GM12878 (cell line): ENCODE measurements around the gene NTN1. TPM values are rescaled to one million over a fixed set of nuclear protein-coding genes. Genes with fewer than 3 reads are reported as not detected.

ENCODE experiments used
- ATAC-seq: fragments of 200-7000 bp; cut with Tn5 transposase; 3 replicates; pipeline ENCODE4 v1.9.1; 2020; ENCODE audit warnings: mild to moderate bottlenecking, moderate library complexity
- BruUV-seq: library from RNA; stranded (reverse); fragments of 400-500 nt; replicated peaks from 2 replicates; lab custom pipeline; 2021; lab: Mats Ljungman, UMichigan
- CTCF ChIA-PET: fragments of 300-600 bp; sonication (Branson Sonifier 250); formaldehyde crosslinking; extraction: SDS; loops from one replicate; lab custom pipeline; 2021; ENCODE audit warnings: inconsistent platforms; lab: Yijun Ruan, JAX
- POLR2A ChIA-PET: fragments of 350-600 bp; formaldehyde crosslinking; extraction: SDS; loops from one replicate; lab custom pipeline; 2021; ENCODE audit warnings: inconsistent platforms; lab: Charles Lee
- RAD21 ChIA-PET: fragments of 300-600 bp; sonication (Branson Sonifier 250); formaldehyde crosslinking; loops from one replicate; lab custom pipeline; 2023; ENCODE audit warnings: antibody characterized with exemption; ENCODE audit not compliant: unreplicated experiment; lab: Charles Lee
- SMC1A ChIA-PET: fragments of 300-600 bp; sonication (Branson Sonifier 250); formaldehyde crosslinking; loops from one replicate; lab custom pipeline; 2023; ENCODE audit not compliant: unreplicated experiment, uncharacterized antibody; lab: Charles Lee
- DNase-seq: peaks from one replicate; pipeline ENCODE4 v3.0.0-alpha.2; 2011; ENCODE audit warnings: low read depth, low spot score
- FAIRE-seq: peaks from 3 replicates; lab custom pipeline; 2011; peaks lifted over from hg19 to GRCh38; lab: Jason Lieb, UNC
- H2AFZ ChIP-seq: 2 replicates; pipeline ENCODE4 v1.6.0; 2011; ENCODE audit warnings: low read depth, low read length, control low read depth; ENCODE audit not compliant: control insufficient read depth
- H3K27ac ChIP-seq: 2 replicates; pipeline ENCODE4 v1.5.1; 2011; ENCODE audit warnings: control low read depth; ENCODE audit not compliant: control insufficient read depth, insufficient read depth
- H3K27me3 ChIP-seq, 2 experiments: replicated peaks in 1 of 2; 2 replicates each; pipeline versions ENCODE4 v1.6.0 to v1.6.1; 2011; ENCODE audit warnings: low read length in 1 of 2; ENCODE audit not compliant: control insufficient read depth in 2 of 2, insufficient read depth in 2 of 2
- H3K36me3 ChIP-seq, 2 experiments: 2 replicates each; pipeline ENCODE4 v1.5.1; 2011; ENCODE audit warnings: low read length in 1 of 2; ENCODE audit not compliant: control insufficient read depth in 2 of 2, insufficient read depth in 2 of 2
- H3K4me1 ChIP-seq: 2 replicates; pipeline ENCODE4 v1.6.1; 2011; ENCODE audit warnings: mild to moderate bottlenecking, low read length, moderate library complexity, mixed read lengths; ENCODE audit not compliant: control insufficient read depth, insufficient read depth
- H3K4me2 ChIP-seq: 2 replicates; pipeline ENCODE4 v1.6.0; 2011; ENCODE audit warnings: control low read depth; ENCODE audit not compliant: control insufficient read depth, insufficient read depth
- H3K4me3 ChIP-seq: fragments of 200-600 bp; sonication (generic); 2 replicates; pipeline ENCODE4 v1.5.1; 2016
- H3K79me2 ChIP-seq: 2 replicates; pipeline ENCODE4 v1.6.0; 2011; ENCODE audit warnings: low read length; ENCODE audit not compliant: control insufficient read depth, insufficient read depth
- H3K9ac ChIP-seq: 2 replicates; pipeline ENCODE4 v1.8.0; 2011; ENCODE audit warnings: low read length, control low read depth, mixed read lengths; ENCODE audit not compliant: control insufficient read depth, insufficient read depth
- H3K9me3 ChIP-seq: replicated peaks from 3 replicates; pipeline ENCODE4 v1.5.1; 2011; ENCODE audit warnings: mild to moderate bottlenecking, low read length; ENCODE audit not compliant: control insufficient read depth, insufficient read depth
- H4K20me1 ChIP-seq: 2 replicates; pipeline ENCODE4 v1.6.0; 2011; ENCODE audit not compliant: control insufficient read depth, insufficient read depth
- BACH1 ChIP-seq: fragments of 450-650 bp; IDR thresholded peaks from 2 replicates; pipeline ENCODE4 v1.6.1; 2017; ENCODE audit warnings: mild to moderate bottlenecking, borderline replicate concordance
- EZH2 ChIP-seq: IDR thresholded peaks from 2 replicates; pipeline ENCODE4 v1.6.1; 2012; ENCODE audit warnings: low read depth, mild to moderate bottlenecking, control low read depth, inconsistent platforms, low read length, borderline replicate concordance; ENCODE audit not compliant: control insufficient read depth
- IRF4 ChIP-seq: IDR thresholded peaks from 2 replicates; pipeline ENCODE4 v1.6.1; 2011; ENCODE audit warnings: low read depth, low read length
- JUND ChIP-seq: IDR thresholded peaks from 2 replicates; pipeline ENCODE4 v1.6.1; 2012; ENCODE audit warnings: low read depth, mild to moderate bottlenecking, low read length, improper control_type of control experiment, moderate library complexity
- MXI1 ChIP-seq: fragments of 150-350 bp; IDR thresholded peaks from 2 replicates; pipeline ENCODE4 v1.6.1; 2011; ENCODE audit warnings: low read depth, mild to moderate bottlenecking, inconsistent platforms, low read length, improper control_type of control experiment
- PML ChIP-seq: IDR thresholded peaks from 2 replicates; pipeline ENCODE4 v1.6.1; 2012; ENCODE audit warnings: low read length, inconsistent platforms
- POLR2AphosphoS2 ChIP-seq: IDR thresholded peaks from 2 replicates; pipeline ENCODE4 v1.6.1; 2011; ENCODE audit warnings: low read depth, mild to moderate bottlenecking, low read length, improper control_type of control experiment, moderate library complexity
- SREBF2 ChIP-seq: IDR thresholded peaks from 2 replicates; pipeline ENCODE4 v1.6.1; 2012; ENCODE audit warnings: mild to moderate bottlenecking, low read length
- WGBS: methylation state at CpG from one replicate; pipeline ENCODE4 v1.1.6; 2016; ENCODE audit warnings: low lambda C conversion rate; ENCODE audit not compliant: insufficient replicate concordance, insufficient coverage; ENCODE audit errors: missing lambda C conversion rate; 5-methylcytosine and 5-hydroxymethylcytosine counted together
- in situ Hi-C: fragments of 300-500 bp; cut with MboI; formaldehyde crosslinking; loops from 9 replicates; pipeline ENCODE4 v1.14.3; 2018; ENCODE audit warnings: mixed read lengths
- intact Hi-C: fragments of 100-400 bp; cut with micrococcal nuclease; formaldehyde crosslinking; loops from one replicate; pipeline ENCODE4 v1.14.2; 2022; ENCODE audit not compliant: unreplicated experiment
- polyA plus RNA-seq, 11 experiments: library from polyadenylated mRNA; depleted of rRNA in 4 of 11; unstranded in 6 of 11; stranded (reverse) in 5 of 11; fragments of >200 nt; fragmentation: Nextera tagmentation in 4 of 11; fragmentation: Illumina TruSeq in 1 of 11; extraction: Ambion mirVana in 4 of 11; extraction: Trizol in 1 of 11; gene quantifications; 1 replicate in 1 of 11; 2 replicates in 10 of 11; pipeline versions ENCODE4 v1.2.1 to v1.2.3, GENCODE V29; 2011 to 2016; ENCODE audit warnings: inconsistent platforms in 2 of 11, missing spikeins in 2 of 11, low read depth in 1 of 11
- total RNA-seq, 4 experiments: library from RNA; depleted of rRNA in 3 of 4; stranded (reverse); fragments of >200 nt in 3 of 4; fragmentation: Illumina TruSeq in 1 of 4; extraction: Trizol in 1 of 4; gene quantifications; 2 replicates each; pipeline versions ENCODE4 v1.2.1 to v1.2.3, GENCODE V29; 2013 to 2021
- TF ChIP-seq, protein P1 (sequence below): IDR thresholded peaks from 2 replicates; pipeline ENCODE4 v1.6.1; 2012; ENCODE audit warnings: improper control_type of control experiment, low read depth, low read length; ENCODE audit not compliant: insufficient replicate concordance
- TF ChIP-seq, protein P2 (sequence below): fragments of 450-650 bp; IDR thresholded peaks from 2 replicates; pipeline ENCODE4 v1.6.1; 2016; ENCODE audit warnings: mild to moderate bottlenecking

NTN1 gene
- total and polyA plus RNA-seq, 10 of the 15 experiments (the other 5 are each of a cell fraction or from before 2014, with no cell fraction given), result 0.02 to 0.89 (median 0.35) TPM

DNA sequence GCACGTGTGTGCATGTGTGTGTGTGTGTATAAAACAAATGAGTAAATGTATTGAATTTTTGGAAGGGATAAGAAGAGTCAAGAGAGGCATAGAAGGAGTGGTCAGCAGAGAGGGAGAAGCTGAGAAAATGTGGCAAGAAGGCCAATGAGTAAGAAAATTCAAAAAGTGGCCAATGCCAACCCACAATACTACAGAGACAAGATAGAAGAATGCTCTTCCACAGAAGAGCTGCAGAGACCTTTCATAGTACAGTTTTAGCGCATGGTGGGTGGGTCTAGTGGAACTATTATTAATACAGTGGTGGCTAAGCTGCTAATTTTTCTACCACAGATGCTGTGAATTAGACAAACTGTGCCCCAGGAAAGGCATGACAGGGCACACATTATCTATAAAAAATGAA lies 233.5 kb downstream of the NTN1 start:
- no peak overlapping the region for H2AFZ ChIP-seq
- ChIA-PET CTCF (no interaction called here), RAD21 (no interaction called here), SMC1A (no interaction called here), POLR2A (no interaction called here)
- WGBS, result 66% methylated on average over 2 of the region's 2 CpGs
- H3K36me3 ChIP-seq, result no peaks in the 10 kb centered on the region
- no peak overlapping the region for H3K4me2 ChIP-seq
- no peak for FAIRE-seq
- no TSS peak for BruUV-seq
- DNase-seq, result no peak
- H3K9ac ChIP-seq, result no peak overlapping the region
- H3K4me3 ChIP-seq, result no peak overlapping the region
- H3K27ac ChIP-seq, result no peak overlapping the region
- H3K27me3 ChIP-seq, result no peaks in the 10 kb centered on the region
- intact Hi-C loops, result no loop called here
- in situ Hi-C loops, result no loop called here
- H3K9me3 ChIP-seq, result no peaks in the 10 kb centered on the region
- no peaks in the 10 kb centered on the region for H4K20me1 ChIP-seq
- ATAC-seq, result no peak
- no peaks in the 10 kb centered on the region for H3K79me2 ChIP-seq
- TF ChIP-seq IRF4 (no peak), EZH2 (no peak), POLR2AphosphoS2 (no peak), SREBF2 (no peak), MXI1 (no peak), BACH1 (no peak), JUND (no peak), PML (no peak)
- TF ChIP-seq, protein P1, sequence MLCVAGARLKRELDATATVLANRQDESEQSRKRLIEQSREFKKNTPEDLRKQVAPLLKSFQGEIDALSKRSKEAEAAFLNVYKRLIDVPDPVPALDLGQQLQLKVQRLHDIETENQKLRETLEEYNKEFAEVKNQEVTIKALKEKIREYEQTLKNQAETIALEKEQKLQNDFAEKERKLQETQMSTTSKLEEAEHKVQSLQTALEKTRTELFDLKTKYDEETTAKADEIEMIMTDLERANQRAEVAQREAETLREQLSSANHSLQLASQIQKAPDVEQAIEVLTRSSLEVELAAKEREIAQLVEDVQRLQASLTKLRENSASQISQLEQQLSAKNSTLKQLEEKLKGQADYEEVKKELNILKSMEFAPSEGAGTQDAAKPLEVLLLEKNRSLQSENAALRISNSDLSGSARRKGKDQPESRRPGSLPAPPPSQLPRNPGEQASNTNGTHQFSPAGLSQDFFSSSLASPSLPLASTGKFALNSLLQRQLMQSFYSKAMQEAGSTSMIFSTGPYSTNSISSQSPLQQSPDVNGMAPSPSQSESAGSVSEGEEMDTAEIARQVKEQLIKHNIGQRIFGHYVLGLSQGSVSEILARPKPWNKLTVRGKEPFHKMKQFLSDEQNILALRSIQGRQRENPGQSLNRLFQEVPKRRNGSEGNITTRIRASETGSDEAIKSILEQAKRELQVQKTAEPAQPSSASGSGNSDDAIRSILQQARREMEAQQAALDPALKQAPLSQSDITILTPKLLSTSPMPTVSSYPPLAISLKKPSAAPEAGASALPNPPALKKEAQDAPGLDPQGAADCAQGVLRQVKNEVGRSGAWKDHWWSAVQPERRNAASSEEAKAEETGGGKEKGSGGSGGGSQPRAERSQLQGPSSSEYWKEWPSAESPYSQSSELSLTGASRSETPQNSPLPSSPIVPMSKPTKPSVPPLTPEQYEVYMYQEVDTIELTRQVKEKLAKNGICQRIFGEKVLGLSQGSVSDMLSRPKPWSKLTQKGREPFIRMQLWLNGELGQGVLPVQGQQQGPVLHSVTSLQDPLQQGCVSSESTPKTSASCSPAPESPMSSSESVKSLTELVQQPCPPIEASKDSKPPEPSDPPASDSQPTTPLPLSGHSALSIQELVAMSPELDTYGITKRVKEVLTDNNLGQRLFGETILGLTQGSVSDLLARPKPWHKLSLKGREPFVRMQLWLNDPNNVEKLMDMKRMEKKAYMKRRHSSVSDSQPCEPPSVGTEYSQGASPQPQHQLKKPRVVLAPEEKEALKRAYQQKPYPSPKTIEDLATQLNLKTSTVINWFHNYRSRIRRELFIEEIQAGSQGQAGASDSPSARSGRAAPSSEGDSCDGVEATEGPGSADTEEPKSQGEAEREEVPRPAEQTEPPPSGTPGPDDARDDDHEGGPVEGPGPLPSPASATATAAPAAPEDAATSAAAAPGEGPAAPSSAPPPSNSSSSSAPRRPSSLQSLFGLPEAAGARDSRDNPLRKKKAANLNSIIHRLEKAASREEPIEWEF, result no peak
- TF ChIP-seq, protein P2, sequence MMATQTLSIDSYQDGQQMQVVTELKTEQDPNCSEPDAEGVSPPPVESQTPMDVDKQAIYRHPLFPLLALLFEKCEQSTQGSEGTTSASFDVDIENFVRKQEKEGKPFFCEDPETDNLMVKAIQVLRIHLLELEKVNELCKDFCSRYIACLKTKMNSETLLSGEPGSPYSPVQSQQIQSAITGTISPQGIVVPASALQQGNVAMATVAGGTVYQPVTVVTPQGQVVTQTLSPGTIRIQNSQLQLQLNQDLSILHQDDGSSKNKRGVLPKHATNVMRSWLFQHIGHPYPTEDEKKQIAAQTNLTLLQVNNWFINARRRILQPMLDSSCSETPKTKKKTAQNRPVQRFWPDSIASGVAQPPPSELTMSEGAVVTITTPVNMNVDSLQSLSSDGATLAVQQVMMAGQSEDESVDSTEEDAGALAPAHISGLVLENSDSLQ, result no peak
- H3K4me1 ChIP-seq, result peaks cover 4% of the 10 kb centered on the region; the same call in 1 of the 2 replicates
